Lower lobe of right lung (tissue), 2 donors: ENCODE data around the gene NPFF. TPM values are rescaled to one million over a fixed set of nuclear protein-coding genes. Genes with fewer than 3 reads are reported as not detected.

Experiments
- ATAC-seq, 2 donors: fragments of 200-7000 bp; cut with Tn5 transposase; one replicate each; pipeline ENCODE4 v1.9.1; 2020 to 2022; ENCODE audit warnings: mild to moderate bottlenecking in 2 of 2, moderate library complexity in 2 of 2
- DNase-seq: peaks from one replicate; pipeline ENCODE4 v3.0.0-alpha.2; 2020
- H3K27ac ChIP-seq: fragments of 200-600 bp; one replicate; pipeline ENCODE4 v1.8.0; 2022
- H3K27me3 ChIP-seq: fragments of 200-600 bp; one replicate; pipeline ENCODE4 v1.8.0; 2022; ENCODE audit warnings: low read depth
- H3K36me3 ChIP-seq: fragments of 200-600 bp; one replicate; pipeline ENCODE4 v1.8.0; 2022; ENCODE audit warnings: mild to moderate bottlenecking
- H3K4me1 ChIP-seq: fragments of 200-600 bp; one replicate; pipeline ENCODE4 v1.8.0; 2022
- H3K4me3 ChIP-seq: fragments of 200-600 bp; one replicate; pipeline ENCODE4 v1.8.0; 2022; ENCODE audit warnings: mild to moderate bottlenecking
- H3K9me3 ChIP-seq: fragments of 200-600 bp; one replicate; pipeline ENCODE4 v1.8.0; 2022
- intact Hi-C: fragments of 100-400 bp; cut with DNase I; formaldehyde crosslinking; loops from one replicate; pipeline ENCODE4 v1.11.0; 2022
- total RNA-seq: library from RNA; stranded (reverse); fragmentation: NEBNext Ultra II Directional; extraction: Animal tissue kit (Norgen Biotek cat#: 25700); gene quantifications from one replicate; pipeline ENCODE4 v1.2.1, GENCODE V29; 2021
- TF ChIP-seq, protein P1 (sequence below): fragments of 200-600 bp; IDR thresholded peaks from one replicate; pipeline ENCODE4 v1.8.0; 2022; ENCODE audit warnings: antibody characterized with exemption, mild to moderate bottlenecking
- donor health status: DM: no; HTN: yes; CAD: no; lungs with severe emphysema.

NPFF gene
- total RNA-seq, 1 donor from 2014 or later, result not detected

DNA sequence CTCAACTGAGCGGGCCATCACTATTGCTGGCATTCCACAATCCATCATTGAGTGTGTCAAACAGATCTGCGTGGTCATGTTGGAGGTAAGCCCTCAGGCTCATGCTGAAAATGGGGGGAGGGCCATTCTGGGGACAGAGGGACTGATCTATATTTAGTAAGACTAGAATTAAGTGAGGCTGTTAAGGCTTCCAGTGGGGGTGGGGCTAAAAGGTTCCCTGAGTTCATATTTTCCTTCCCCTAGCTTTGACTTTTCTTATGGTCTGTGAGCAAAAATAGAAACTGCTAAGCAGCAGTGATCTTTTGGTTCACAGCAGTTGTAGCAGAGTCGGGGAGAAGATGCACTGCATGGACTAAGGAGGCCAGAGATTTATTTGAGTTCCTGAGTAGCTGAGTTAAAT, 46.2 kb downstream of the NPFF start:
- no peaks in the 10 kb centered on the region for H3K27me3 ChIP-seq
- H3K27ac ChIP-seq, result no peak overlapping the region
- H3K4me1 ChIP-seq, result no peaks in the 10 kb centered on the region
- no peak overlapping the region for H3K4me3 ChIP-seq
- no peak for ATAC-seq
- H3K36me3 ChIP-seq, result peaks cover 100% of the 10 kb centered on the region
- no peaks in the 10 kb centered on the region for H3K9me3 ChIP-seq
- TF ChIP-seq, protein P1, sequence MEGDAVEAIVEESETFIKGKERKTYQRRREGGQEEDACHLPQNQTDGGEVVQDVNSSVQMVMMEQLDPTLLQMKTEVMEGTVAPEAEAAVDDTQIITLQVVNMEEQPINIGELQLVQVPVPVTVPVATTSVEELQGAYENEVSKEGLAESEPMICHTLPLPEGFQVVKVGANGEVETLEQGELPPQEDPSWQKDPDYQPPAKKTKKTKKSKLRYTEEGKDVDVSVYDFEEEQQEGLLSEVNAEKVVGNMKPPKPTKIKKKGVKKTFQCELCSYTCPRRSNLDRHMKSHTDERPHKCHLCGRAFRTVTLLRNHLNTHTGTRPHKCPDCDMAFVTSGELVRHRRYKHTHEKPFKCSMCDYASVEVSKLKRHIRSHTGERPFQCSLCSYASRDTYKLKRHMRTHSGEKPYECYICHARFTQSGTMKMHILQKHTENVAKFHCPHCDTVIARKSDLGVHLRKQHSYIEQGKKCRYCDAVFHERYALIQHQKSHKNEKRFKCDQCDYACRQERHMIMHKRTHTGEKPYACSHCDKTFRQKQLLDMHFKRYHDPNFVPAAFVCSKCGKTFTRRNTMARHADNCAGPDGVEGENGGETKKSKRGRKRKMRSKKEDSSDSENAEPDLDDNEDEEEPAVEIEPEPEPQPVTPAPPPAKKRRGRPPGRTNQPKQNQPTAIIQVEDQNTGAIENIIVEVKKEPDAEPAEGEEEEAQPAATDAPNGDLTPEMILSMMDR, result no peak
- DNase-seq, result no peak
- intact Hi-C loops, result no loop called here

DNA sequence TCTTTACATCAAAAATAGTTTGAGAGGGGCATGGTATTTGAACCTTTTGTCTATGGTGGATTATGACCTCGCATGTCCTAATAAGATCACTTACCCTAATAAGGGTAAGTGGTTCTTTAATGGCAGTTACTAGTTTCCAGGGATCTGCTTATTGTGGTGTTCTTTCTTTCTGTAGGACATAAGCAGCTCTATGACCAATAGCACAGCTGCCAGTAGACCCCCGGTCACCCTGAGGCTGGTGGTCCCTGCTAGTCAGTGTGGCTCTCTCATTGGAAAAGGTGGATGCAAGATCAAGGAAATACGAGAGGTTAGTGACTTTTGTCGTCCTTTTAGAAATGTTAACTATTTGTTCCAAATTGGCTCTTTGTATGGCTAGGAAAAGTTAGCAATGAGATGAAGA, 48.2 kb downstream of the NPFF start:
- H3K4me1 ChIP-seq, result peaks cover 12% of the 10 kb centered on the region
- intact Hi-C loops, result no loop called here

More for the DNA sequence above, 48.2 kb downstream of the NPFF start:
- Histone ChIP-seq H3K4me3 (no peak overlapping the region), H3K9me3 (no peaks in the 10 kb centered on the region), H3K36me3 (peaks cover 100% of the 10 kb centered on the region), H3K27me3 (no peaks in the 10 kb centered on the region), H3K27ac (no peak overlapping the region)
- DNase-seq (no peak), ATAC-seq (no peak)
- TF ChIP-seq, protein P1, result no peak

Other genes starting within 250 kb of the NPFF start
- 2.2 TPM for gene ESPL1, start 239.2 kb downstream of the NPFF start, total RNA-seq
- gene PFDN5, start 211.9 kb downstream of the NPFF start, total RNA-seq, result 474 TPM
- gene MYG1, start 207.8 kb downstream of the NPFF start, total RNA-seq, result 35.3 TPM
- gene AAAS, start 185.9 kb downstream of the NPFF start, total RNA-seq, result 45.2 TPM
- gene SP7, start 171.1 kb downstream of the NPFF start, total RNA-seq, result not detected
- 91.1 TPM for gene SP1, start 127.3 kb downstream of the NPFF start, total RNA-seq
- gene AMHR2, start 83.6 kb downstream of the NPFF start, total RNA-seq, result 1.2 TPM
- gene PRR13, start 65.8 kb downstream of the NPFF start, total RNA-seq, result 216 TPM
- gene PCBP2, start 55.4 kb downstream of the NPFF start, total RNA-seq, result 767 TPM
- 17.5 TPM for gene MAP3K12, start 8.0 kb downstream of the NPFF start, total RNA-seq
- 34.3 TPM for gene TARBP2, start 6.2 kb downstream of the NPFF start, total RNA-seq
- gene ATF7, start 118.9 kb upstream of the NPFF start, total RNA-seq, result 61.2 TPM
- gene ATP5MC2, start 168.6 kb upstream of the NPFF start, total RNA-seq, result 264 TPM
- gene CALCOCO1, start 220.0 kb upstream of the NPFF start, total RNA-seq, result 212 TPM
- gene CISTR, start 244.5 kb upstream of the NPFF start, total RNA-seq, result not detected